HG03520 (cell line): Measurements from ENCODE around the gene USP3.
A peak's percentile ranks its signal among the peaks of the same experiment; 100 is the strongest.

Experiments
- ATAC-seq: cut with Tn5 transposase; IDR thresholded peaks from one replicate; pipeline ENCODE4 v1.9.1; 2021; ENCODE audit warnings: mild to moderate bottlenecking, moderate library complexity; ENCODE audit not compliant: unreplicated experiment

USP3 gene

DNA sequence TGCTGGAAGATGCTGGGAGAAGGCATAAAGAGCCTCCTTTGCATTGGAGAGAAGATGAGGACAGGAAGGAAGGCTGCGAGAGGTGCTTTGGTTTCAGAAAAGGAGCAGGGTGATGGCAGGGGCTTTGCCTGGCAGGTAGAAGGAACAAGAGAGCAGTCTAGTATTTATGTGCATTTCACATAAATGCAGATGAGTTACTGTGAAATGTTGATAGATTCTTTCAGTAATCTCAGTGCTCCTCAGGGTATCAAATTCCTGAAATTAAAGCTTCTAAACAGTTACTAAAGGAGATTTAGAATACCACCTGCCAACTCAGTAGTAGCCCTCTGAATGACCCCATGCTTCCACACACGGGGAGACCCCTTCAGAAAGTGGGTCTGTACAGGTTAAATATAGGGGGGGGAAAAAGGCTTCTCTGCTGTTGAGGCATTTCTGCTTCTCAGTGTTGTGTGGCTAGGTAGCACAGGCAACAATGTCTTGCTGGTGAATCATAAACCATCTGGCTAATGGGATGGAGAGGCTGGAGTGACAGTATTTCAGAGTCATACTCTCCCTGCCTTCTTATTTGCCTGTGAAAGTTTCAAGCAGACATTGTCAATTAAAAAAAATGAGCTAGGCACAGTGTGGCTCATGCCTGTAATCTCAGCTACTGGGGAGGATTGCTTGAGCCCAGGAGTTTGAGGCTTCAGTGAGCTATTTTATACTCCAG is 78.5 kb downstream of the USP3 start:
- no peak for ATAC-seq

DNA sequence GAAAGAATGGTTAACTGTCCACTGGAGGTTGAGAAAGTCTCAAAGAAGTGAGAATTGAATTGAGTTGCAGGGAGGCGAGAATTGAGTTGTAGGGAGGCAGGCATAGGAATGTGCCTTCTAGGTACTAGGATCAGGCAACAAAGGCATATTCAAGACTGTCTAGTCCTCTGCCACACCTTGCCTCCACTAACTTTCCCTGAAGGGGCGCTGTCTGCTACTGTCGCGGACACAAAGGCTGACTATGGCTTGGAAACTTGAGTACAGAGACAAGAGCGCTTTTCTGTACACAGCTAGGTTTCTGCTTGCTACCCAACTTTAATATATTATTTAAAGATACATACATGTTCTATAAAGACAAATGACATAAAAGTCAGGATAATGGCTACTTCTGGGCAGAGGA is 82.4 kb downstream of the USP3 start:
- ATAC-seq = no peak

DNA sequence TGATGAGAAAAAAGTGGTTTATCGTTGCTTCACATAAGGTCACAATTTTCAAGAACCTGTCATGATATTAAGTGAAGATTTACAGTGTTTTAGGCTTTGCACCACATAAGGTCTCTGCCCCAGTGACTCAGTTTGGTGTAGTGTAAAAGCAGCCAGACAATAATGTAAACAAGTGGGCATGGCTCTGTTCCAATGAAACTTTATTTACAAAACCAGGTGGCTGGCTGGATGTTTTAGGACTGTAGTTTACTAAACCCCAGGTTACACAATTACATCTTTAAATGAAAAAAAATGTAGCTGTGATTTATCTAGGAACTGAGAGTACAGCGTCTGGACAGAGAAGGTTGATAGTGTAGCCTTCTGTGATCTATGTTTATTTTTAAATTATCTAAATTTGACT is 83.1 kb downstream of the USP3 start:
- ATAC-seq = no peak

DNA sequence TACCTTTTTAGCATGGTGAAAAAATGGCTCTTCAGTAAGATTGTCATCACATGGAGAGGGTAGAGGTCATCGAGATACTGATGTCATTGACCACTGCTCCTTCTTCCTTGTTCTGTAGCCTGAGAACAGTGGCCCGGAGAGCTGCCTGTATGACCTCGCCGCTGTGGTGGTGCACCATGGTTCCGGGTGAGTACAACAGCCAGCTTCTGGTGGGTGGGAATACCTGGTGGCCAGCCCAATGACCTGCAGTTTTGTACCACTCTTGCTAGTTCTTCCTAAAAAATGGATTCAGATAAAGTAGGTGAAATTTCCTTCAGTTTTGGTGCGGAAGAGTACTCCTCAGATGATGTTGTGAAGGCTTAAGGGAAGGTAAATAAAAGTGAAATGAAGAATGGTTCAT is 84.4 kb downstream of the USP3 start:
- ATAC-seq = no peak

DNA sequence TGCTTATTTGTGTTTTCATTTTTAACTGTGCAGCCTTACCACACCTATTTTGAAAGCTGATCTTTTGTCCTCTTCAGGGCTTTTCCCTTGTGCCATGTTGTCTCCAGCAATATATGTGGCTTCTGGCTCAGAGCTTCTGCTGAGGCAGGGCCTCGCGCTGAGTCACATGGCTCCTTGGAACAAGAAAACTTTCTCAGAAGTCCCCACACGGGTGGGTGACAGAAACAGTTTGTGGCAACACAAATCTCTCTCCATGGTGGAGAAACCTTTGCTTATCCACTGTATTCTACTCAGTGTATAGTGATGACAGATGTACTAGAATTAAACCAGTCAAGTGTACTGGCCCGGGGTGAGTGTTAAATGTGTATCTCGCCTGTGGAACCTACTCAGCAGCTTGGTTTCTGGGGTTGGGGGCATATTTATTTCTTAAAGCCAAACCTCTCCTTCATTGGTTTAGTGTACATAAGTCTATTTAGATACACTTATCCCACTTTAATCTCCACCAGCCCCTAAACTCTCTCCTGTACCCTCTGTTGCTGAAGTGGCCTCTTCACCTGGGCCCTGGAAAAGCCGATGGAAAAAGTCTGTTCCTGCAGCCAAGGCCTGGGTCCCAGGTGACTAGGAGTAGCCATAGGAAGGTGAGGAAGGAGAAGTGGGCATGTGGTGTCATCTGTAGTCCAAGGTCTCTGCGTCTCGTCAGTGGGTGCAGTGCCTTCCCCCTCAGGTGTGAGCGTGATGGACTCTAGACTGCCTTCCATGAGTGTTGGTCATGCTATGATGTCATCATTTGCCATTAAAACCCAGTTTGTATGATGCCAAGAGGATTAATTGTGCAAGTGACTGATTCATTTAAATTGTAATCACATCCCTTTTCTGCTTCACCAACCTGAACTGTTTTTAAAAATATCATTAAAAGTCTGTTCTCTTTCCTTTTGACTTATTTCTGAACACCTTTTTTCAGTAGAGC is 89.6 kb downstream of the USP3 start:
- no peak for ATAC-seq

DNA sequence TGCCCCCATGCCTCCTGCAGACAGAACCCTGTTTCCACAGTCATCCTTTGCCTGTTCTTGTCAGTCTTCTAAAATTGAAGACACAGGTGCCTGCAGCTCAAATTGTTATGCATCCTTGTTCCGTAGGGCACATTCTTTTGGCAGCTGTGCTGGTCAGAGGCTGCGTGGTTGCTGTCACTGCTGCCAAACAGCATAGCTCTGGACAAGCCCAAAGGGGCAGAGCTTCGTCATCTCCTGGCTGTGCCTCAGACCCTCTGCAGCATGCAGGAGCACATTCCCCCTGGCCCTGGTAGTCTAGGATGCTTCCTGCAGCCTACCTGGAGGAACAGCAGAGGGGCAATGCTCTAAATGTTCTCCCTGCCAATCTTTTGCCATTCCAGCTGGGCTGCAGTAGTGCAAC is 90.7 kb downstream of the USP3 start:
- ATAC-seq = no peak

DNA sequence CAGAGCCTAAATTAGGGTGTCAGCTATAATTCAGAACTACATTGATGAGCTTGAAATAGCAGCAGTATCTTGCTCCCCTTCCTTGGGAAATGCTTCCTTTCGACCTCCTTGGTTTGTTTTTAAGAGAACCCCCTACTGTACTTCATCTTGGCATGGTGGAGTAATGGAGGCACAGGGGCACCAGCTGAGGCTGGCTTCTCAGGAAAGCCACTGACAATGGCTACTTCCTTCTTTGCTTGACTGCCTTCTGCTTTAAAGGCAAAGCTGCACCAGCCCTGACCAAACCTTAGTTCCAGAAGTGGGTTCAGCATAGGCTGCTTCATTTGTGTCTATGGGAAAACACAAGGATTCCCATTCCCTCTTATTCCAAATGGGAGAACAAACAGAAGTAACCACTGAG is 91.3 kb downstream of the USP3 start:
- no peak for ATAC-seq

DNA sequence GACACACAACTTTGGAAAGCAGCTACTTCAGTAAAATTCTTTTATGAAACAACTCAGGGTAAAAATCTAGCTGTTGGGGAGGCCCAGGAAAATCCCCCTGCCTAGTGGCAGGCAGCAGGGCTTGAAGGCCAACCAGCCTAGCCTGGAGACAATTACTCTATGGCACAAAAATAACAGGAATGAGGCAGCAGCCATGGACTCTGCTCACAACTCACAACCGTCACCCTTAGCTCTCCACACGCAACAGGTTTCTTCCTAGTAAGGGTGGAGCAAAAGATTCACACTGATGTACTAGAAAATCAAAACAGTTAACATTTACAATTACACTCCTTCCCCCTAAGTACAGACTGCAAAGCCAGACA is 92.3 kb downstream of the USP3 start:
- ATAC-seq = no peak

DNA sequence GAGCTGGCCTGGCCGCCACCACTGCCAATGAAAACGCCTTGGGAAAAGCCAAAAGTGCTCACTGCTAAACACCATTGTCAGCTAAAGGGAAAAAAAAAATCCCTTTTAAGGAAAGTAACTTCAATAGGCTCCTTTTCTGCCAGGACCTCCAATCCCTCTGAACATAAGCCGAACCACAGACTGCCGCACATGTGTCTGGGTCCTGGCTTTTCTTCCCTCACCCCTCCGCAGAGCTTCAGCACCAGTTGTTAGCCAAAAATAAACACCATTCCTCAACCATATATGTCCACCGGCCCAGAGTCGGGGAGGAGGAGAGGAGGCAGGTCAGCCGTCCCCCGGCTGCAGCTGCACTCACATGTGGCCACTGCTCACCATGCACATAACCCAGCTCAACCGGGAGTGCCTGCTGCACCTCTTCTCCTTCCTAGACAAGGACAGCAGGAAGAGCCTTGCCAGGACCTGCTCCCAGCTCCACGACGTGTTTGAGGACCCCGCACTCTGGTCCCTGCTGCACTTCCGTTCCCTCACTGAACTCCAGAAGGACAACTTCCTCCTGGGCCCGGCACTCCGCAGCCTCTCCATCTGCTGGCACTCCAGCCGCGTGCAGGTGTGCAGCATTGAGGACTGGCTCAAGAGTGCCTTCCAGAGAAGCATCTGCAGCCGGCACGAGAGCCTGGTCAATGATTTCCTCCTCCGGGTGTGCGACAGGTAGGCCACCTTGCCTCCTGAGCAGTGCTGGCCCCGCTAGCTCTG is 92.8 kb downstream of the USP3 start, which contains the start of gene FBXL22:
Gene FBXL22 (plus strand): TSS at position 350 of the 753 bp plus-strand sequence. CDS start 6 bp downstream, at position 356.
- no peak for ATAC-seq

DNA sequence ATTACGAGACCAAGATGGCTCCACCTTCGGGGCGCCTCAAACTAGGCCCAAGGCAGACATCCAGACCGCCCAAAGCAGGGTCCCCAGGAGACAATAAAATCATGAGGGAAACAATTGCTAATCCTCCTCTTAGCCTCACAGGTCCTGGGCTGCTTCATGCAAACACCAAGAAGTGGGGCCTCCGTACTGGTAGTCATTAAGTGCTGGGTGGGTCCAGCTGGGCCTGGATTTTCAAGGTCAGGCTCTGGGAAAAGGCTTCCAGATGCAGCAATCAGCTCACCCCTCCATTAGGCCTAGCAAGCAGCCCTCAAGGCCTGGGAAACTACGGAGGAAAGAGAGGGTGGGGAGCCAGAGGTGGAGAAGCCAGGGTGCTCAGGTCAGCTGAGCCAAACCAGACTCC is 93.4 kb downstream of the USP3 start:
- no peak for ATAC-seq

DNA sequence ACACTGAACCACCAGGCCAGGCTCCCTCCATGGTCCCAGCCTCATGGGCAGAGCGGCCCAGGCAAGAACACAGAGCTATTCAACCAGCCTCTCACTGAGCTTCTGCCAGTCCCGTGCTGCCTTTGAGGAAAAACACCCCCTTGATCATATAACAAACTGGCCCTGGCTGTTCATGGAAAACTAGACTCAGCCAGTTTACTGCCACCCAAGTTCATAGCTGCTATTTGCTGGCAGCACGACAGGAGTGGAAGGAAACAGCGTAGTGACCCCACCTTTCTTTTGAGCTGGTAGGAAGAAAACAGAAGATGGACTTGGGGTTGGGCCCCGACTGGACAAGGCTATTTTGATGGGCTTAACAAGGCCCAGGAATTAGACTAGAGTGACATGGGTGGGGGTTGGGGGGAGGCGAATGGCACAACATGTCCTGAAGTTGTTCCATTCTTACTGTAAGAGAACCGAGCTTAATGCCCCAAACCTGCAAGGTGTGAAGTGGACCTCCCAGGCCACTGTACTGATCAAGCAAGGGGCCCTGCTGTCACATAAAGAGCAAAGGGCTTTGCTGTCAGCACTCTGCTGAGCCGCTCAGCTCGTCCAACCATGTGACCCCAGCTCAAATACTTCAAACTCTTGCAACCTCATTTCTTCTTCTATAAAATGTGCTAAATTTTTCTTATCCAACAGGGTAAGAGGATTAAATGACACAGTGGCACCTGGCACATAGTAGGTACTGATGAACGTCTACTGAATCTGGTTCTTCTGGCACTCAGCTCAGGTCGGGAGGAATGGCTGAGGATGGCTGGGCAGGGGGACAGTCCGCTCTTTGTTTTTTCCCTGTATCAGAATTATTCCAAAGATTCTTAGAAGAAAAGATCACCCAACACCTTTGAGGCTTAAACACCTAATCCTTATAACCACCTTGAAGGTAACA is 94.3 kb downstream of the USP3 start:
- ATAC-seq = no peak

DNA sequence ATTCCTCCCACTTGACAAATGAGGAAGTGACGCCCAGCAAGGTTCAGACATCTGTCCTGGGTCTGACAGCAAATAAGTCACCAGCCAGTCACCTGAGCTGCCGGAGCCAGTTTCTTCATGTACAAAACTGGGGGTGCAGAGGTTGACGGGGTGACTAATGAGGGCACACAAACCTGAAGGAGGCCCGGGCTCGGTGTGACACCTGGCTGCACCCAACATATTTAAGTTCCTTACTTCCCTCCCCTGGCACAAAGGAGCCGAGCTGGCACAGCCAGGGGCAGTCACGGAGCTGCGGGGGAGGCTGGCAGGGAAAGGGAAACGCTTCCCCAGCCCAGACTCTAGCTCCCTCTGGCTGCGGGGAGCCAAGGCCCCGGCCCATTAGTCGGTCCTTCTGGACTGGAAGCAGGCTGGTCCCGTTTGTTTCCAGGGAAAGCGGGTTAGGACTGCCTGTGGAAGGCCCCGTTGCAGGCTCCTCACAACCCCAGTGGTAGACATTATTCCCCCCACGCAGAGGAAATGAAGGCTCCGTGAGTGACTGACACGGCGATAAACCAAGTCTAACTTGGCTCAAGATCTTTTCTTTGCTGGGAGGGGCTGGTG is 95.1 kb downstream of the USP3 start:
- no peak for ATAC-seq

DNA sequence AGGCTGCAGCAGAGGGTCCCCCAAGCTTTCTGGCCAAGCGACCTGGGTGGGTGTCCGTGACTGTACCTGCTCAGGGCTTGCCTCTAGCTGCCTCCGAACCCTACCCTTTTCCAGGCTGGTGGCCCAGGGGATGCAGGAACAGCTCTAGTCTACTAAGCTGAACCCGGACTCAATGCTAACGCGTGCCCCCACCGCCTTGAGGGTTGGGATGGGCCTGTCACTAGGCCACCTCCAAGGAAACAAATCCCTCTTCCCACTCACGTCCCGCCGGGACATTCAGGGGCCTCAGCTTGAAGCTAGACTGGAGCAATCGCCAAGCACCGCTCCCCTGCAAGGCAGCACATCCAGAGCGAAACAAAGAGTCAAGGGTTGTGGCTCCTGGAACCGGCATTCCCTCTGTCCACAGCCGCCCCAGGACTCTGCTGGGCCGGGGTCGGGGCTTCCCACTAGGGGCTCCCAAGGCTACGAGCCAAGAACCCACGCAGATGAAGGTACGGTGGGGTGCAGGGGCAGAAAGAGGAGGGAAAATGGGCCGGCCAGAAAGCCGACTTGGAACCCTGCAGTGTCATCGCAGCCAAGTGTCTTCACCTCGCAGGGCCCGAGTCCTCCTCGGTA is 95.7 kb downstream of the USP3 start:
- no peak for ATAC-seq

DNA sequence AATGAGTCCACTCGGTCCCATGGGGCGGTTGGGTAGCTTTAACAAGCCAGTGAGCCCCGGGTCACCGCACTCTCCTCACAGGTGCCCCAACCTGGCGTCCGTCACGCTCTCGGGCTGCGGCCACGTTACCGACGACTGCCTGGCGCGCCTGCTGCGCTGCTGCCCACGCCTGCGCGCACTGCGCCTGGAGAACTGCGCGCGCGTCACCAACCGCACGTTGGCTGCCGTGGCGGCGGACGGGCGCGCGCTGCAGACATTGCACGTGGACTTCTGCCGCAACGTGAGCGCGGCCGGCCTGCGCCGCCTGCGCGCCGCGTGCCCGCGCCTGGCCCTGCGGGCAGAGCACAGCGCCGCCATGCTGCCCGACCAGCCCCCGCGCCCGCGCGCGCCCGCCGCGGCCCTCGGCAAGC is 96.2 kb downstream of the USP3 start:
- peak; percentile 60 for ATAC-seq

DNA sequence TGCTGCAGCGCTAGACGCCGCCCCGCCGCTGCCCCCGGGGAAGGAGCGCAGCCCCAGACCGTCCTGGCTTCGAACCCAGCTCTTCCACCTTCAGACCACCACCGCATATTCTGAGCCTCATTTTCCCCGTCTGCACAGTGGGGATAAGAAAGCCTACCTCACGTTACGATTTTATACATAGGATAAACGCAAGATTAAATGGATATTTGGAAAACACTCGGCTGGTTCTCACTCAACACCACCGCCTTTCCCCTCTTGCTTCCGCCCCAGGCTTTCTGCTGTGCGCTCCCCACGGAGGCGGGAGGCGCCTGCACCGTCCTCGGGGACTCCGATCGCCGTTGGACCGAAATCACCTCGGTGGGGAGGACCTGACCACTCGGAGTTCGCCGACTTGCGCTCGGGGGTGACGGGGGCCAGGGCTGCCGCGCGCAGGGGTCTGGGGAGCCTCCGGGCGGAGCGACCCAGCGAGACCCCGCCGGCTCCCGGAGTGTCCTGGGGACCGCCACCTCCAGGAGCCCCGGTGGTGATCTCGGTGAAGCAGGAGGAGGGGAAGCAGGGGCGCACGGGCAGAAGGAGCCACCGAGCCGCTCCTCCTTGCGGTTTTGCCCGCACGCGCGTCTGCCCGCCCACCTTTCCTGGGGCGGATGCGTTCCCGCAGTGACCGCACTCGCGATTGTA is 96.8 kb downstream of the USP3 start:
- ATAC-seq = peak; percentile 6

DNA sequence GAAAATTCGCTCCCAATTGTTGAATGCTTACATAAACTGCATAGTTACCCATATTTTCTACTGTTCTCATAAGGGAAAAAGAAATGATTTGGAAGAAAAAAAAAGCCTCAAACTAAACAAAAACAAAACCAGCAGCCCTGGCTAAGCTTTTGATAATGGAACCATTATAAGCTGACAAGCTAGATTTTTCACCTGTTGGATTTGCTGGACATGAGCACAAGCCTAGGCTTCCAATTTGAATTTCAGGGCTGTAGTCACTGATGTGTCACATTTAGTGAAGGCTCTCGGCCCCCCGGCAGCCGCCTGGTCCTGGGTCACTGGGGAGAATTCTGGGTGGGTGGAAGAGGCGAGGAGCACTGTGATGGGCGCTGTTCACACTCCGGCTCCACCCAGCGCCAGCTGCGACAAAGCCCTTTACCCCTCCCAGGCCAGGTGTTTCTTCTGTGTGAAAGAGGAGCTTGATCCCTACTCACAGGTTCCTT is 97.4 kb downstream of the USP3 start:
- no peak for ATAC-seq

DNA sequence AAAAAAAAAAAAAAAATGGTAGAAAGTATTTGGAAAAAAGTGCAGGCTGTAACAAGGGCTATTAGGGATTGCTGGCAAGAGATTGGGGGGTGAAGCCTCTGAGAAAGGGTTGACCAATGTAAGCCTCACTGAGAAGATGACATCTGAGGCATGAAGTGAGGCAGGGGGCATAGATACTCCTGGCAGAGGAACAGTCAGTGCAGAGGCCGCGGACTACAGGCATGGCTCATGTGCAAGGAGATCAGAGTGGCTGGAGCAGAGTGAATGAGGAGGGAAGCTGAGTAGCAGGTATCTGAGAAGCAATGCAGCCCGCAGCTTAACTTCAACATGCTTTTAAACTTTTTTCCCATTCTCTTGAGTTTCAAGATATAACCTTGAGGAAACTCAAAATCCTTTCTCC is 98.2 kb downstream of the USP3 start:
- no peak for ATAC-seq

DNA sequence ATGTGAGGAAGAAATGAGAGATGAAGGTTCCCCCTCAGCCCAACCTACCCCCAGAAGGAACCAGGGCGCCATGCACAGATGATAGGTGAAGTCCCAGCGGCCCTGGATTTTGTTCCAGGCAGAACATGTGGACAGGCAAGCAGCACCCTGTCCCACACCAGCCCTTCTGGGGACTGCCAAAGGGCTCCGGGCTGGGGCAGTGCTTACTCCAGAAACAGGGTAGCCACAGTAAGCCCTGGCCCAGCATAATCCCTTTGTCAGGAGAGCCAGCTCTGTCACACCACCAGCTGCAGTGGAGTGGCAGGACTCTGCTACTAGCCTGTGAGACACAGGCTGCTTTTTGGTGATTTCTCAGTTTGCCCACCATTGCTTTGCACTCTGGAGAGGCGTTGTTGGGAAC is 99.1 kb downstream of the USP3 start:
- no peak for ATAC-seq

DNA sequence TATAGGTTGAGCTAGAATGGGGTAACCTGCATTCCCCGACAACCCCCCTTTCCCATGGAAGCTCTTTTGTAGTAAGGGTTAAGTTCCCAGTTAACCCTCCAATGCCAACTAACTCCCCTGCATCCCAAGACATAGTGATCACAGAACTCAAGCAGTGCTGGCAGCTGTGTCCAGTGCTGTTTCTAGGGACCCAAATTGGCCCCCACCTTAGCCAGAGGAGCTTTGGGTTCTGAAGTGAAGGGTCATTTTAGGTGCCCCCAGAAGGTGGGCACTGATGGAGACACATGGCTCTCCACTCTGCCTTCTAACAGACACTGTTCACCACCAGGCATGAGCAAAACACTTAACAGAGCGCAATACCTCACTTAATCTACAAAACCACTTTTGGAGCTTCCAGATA is 99.9 kb downstream of the USP3 start:
- no peak for ATAC-seq
